ENCODE measurements around the gene KLHL41.

- TF ChIP-seq CTCF (IDR thresholded peaks at IDR 0.05; ENCODE audit: poor library complexity, severe bottlenecking) = no peak
- no peak for TF ChIP-seq TAF1 (IDR thresholded peaks at IDR 0.05; ENCODE audit: low read depth)
- no peak for TF ChIP-seq REST (IDR thresholded peaks at IDR 0.05; ENCODE audit: borderline replicate concordance)
- TF ChIP-seq RAD21 (conservative IDR thresholded peaks at IDR 0.05) = no peak
- TF ChIP-seq EZH2 (IDR thresholded peaks at IDR 0.05; ENCODE audit: borderline replicate concordance, insufficient read depth, low read length, poor library complexity, severe bottlenecking) = no peak
Measured at GRCh38 chr2:169486487-169486886, 23.0 kb upstream of the KLHL41 start.
